Placental epithelial cell (primary cell): ENCODE measurements around the gene CHRD. TPM values are rescaled to one million over a fixed set of nuclear protein-coding genes. Genes with fewer than 3 reads are reported as not detected.

Source experiments
- total RNA-seq: library from RNA; depleted of rRNA; stranded (reverse); fragments of >200 nt; gene quantifications from 2 replicates; pipeline ENCODE4 v1.2.3, GENCODE V29; 2012

CHRD gene
- under 0.01 TPM in 1 of 2 replicates, not detected in the other for total RNA-seq

DNA sequence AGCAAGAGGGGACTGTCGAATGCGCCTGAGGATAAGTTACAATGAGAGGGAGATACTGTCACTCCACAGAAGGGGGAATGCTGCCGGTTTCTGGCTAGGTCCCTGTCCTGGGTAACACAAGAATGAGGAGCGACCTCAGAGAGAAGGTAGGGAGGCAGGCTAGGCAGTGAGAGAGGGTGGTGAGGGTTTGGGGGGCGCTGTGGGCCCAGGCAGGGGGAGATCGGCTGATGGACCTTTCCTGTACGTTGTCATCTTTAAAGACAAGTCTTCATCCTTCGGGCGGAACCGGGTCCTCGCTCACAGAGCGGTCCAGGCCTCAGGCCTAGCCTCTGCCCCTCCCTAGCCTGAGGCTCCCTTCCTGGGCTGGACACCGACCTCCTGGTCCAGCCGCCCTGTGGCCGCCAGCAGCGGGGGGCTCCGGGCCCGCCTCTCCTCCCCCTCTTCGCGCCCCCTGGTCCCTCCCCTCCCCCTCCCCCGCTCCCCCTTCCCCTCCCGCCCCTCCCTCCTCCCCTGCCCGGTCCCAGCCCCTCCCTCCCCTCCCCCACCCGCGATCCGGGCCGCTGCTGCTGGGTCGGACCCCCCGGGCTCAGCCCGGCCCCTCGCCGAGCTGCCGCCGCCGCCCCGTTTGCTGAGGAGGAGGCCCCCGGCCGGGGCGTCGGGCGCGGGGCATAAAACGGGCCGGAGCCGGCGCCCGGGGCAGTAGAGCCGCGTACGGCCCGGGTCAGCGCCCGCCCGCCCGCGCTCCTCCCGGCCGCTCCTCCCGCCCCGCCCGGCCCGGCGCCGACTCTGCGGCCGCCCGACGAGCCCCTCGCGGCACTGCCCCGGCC lies at the start of gene CHRD:
Gene CHRD (plus strand): TSS at position 697 of the 827 bp plus-strand sequence. CDS start 265 bp downstream, outside the sequence.

DNA sequence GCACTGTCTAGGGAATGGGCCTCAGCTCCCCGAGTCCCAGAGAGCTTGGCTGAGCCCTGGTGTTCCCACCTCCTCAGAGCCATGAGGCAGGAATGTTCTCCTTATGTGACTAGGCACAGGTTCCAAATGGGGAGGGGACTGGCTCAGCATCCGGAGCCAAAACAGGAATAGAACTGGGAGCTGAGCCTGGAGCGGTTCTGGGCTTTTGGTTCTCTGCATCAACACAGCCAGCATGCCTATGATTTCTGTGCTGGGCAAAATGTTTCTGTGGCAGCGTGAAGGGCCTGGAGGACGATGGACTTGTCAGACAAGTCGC lies 42.5 kb upstream of the CHRD start, which contains the start of gene FAM131A:
Gene FAM131A (plus strand): TSS at position 202 of the 316 bp plus-strand sequence. CDS start 31 bp downstream, at position 233.

DNA sequence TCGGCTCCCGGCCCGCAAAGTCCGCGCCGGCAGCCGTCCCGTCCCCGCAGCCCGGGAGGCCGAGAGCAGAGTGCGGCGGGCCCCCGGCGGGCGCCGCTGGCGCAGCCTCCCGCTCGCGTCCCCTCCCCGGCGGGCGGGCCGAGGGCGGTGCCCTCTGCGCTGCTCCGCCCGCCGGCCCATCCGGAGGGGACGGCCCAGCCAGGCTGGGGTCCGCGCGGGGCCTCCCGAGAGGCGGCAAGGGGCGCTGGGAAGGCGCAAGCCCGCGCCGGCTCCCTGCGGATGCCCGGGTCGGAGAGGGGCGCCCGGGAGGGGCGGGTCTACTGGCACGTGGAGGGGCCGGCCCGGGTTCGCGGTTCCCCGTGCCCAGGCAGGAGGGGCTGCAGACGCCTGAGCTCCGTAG lies 18.3 kb upstream of the CHRD start, which contains the start of the genes CLCN2 and POLR2H:
Gene CLCN2 (minus strand): TSS at position 74 of the 400 bp plus-strand sequence. CDS start 126 bp downstream, outside the sequence.
Gene POLR2H (plus strand): TSS at position 179 of the 400 bp plus-strand sequence. CDS start 1,783 bp downstream, outside the sequence.

DNA sequence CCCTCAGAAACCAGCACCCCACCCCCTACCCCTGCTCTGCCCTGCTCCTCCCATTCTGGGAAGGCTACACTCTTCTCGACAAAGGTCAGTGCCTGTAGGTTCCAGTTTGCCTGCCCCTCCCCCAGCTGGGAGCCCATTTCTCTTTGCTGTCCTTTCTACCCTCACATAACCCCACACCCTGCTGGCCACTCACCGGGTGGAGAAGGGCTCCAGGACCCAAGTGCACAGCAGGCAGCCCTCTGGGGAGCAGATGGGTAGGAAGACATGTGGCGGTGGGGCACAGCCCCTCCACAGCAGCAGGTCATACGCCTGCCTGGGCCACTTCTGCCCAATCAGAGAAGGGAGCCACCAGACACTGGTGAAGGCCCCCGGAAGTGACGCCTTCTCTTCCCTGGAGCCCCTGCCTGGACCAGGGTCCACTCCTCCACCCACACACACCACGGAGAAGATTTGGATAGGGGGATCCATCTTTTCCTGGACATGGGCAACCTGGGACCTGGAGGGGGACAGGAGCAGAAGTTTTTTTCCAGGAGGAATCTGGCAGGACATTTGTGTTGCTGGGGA lies 1.9 kb upstream of the CHRD start, which contains the start of gene THPO:
Gene THPO (minus strand): TSS at position 326 of the 564 bp plus-strand sequence. CDS start 1,948 bp downstream, outside the sequence.

Other genes with a start within 250 kb of the CHRD start
- 29.1 and 37.8 TPM in 2 replicates for gene EIF2B5, start 244.7 kb upstream of the CHRD start, total RNA-seq
- gene DVL3, start 224.7 kb upstream of the CHRD start, total RNA-seq, result 54.2 and 67.8 TPM in 2 replicates
- 258 and 487 TPM in 2 replicates for gene AP2M1, start 205.2 kb upstream of the CHRD start, total RNA-seq
- gene ABCF3, start 193.9 kb upstream of the CHRD start, total RNA-seq, result 58.9 and 69.1 TPM in 2 replicates
- gene VWA5B2, start 150.5 kb upstream of the CHRD start, total RNA-seq, result 0.11 TPM in 1 of 2 replicates, not detected in the other
- gene ALG3, start 131.1 kb upstream of the CHRD start, total RNA-seq, result 29.1 and 46.0 TPM in 2 replicates
- 10.4 and 10.6 TPM in 2 replicates for gene EEF1AKMT4, start 130.4 kb upstream of the CHRD start, total RNA-seq
- gene CAMK2N2, start 118.5 kb upstream of the CHRD start, total RNA-seq, result 0.39 TPM in 1 of 2 replicates, not detected in the other
- not detected in 2 replicates for gene ECE2, start 104.0 kb upstream of the CHRD start, total RNA-seq
- gene PSMD2, start 80.8 kb upstream of the CHRD start, total RNA-seq, result 208 and 513 TPM in 2 replicates
- 280 and 405 TPM in 2 replicates for gene EIF4G1, start 65.4 kb upstream of the CHRD start, total RNA-seq
- 11.4 and 20.4 TPM in 2 replicates for gene FAM131A, start 42.5 kb upstream of the CHRD start, total RNA-seq
- gene CLCN2, start 18.4 kb upstream of the CHRD start, total RNA-seq, result 5.6 and 10.2 TPM in 2 replicates
- 39.3 and 56.6 TPM in 2 replicates for gene POLR2H, start 18.3 kb upstream of the CHRD start, total RNA-seq
- not detected in 2 replicates for gene THPO, start 1.8 kb upstream of the CHRD start, total RNA-seq
- 3.7 and 4.7 TPM in 2 replicates for gene EPHB3, start 181.7 kb downstream of the CHRD start, total RNA-seq